Natural killer cell (primary cell): Measurements from ENCODE around the gene UQCRC1. TPM values are rescaled to one million over a fixed set of nuclear protein-coding genes. Genes with fewer than 3 reads are reported as not detected.

Source experiments
- ATAC-seq, 3 donors: fragments of 150-1000 bp in 2 of 3; fragments of 200-7000 bp in 1 of 3; cut with Tn5 transposase; 1 replicate in 1 of 3; 2 replicates in 2 of 3; pipeline ENCODE4 v1.10.0; 2021; ENCODE audit warnings: mild to moderate bottlenecking in 2 of 3, moderate library complexity in 2 of 3
- DNase-seq, 2 donors: peaks; one replicate each; pipeline versions ENCODE4 v3.0.0 to v3.0.0-alpha.2; 2013 to 2021; ENCODE audit warnings: mixed read lengths in 1 of 2
- H3K27ac ChIP-seq: one replicate; pipeline ENCODE4 v1.5.1; 2013; ENCODE audit warnings: mild to moderate bottlenecking, low read length
- H3K27me3 ChIP-seq: one replicate; pipeline ENCODE4 v1.6.1; 2013; ENCODE audit warnings: low read length; ENCODE audit not compliant: control insufficient read depth, insufficient read depth
- H3K36me3 ChIP-seq: one replicate; pipeline ENCODE4 v1.6.1; 2013; ENCODE audit warnings: low read length; ENCODE audit not compliant: control insufficient read depth, insufficient read depth
- H3K4me1 ChIP-seq: one replicate; pipeline ENCODE4 v1.6.1; 2013; ENCODE audit warnings: low read length; ENCODE audit not compliant: control insufficient read depth, insufficient read depth
- H3K4me3 ChIP-seq: one replicate; pipeline ENCODE4 v1.5.1; 2013; ENCODE audit warnings: low read length
- H3K9me3 ChIP-seq: one replicate; pipeline ENCODE4 v1.6.1; 2013; ENCODE audit warnings: low read length; ENCODE audit not compliant: control insufficient read depth, insufficient read depth
- H3K27ac Mint-ChIP-seq, 2 donors: one replicate each; pipeline ENCODE4 v1.8.0; 2022; ENCODE audit warnings: mild to moderate bottlenecking in 2 of 2, mixed read lengths in 2 of 2, moderate library complexity in 1 of 2
- H3K27me3 Mint-ChIP-seq, 2 donors: one replicate each; pipeline ENCODE4 v1.8.0; 2022; ENCODE audit warnings: low read depth in 2 of 2, mixed read lengths in 2 of 2
- H3K36me3 Mint-ChIP-seq: one replicate; pipeline ENCODE4 v1.8.0; 2022; ENCODE audit warnings: mixed read lengths
- H3K4me1 Mint-ChIP-seq, 2 donors: one replicate each; pipeline ENCODE4 v1.8.0; 2022; ENCODE audit warnings: mixed read lengths in 2 of 2
- H3K4me3 Mint-ChIP-seq: one replicate; pipeline ENCODE4 v1.8.0; 2022; ENCODE audit warnings: mild to moderate bottlenecking, moderate library complexity, mixed read lengths
- H3K9me3 Mint-ChIP-seq, 2 donors: one replicate each; pipeline ENCODE4 v1.8.0; 2022; ENCODE audit warnings: mixed read lengths in 2 of 2
- WGBS: methylation state at CpG from one replicate; pipeline ENCODE4 v1.1.7; 2013; ENCODE audit warnings: missing lambda C conversion rate; ENCODE audit not compliant: insufficient coverage; 5-methylcytosine and 5-hydroxymethylcytosine counted together
- intact Hi-C: fragments of 100-400 bp; cut with micrococcal nuclease; formaldehyde crosslinking; loops from one replicate; pipeline ENCODE4 v1.14.2; 2022
- total RNA-seq, 4 donors: library from RNA; stranded (reverse); fragments of 120-200 nt in 1 of 4; gene quantifications; one replicate each; pipeline versions ENCODE4 v1.2.3 to v1.2.4, GENCODE V29; 2013 to 2022
- TF ChIP-seq, protein P1 (sequence below): fragments of 200-600 bp; IDR thresholded peaks from one replicate; pipeline ENCODE4 v1.8.0; 2022; ENCODE audit warnings: antibody characterized with exemption

UQCRC1 gene
- total RNA-seq, 3 donors from 2014 or later (not counting 1 experiment from before 2014, with no cell fraction given) = 117 to 139 (median 124) TPM

DNA sequence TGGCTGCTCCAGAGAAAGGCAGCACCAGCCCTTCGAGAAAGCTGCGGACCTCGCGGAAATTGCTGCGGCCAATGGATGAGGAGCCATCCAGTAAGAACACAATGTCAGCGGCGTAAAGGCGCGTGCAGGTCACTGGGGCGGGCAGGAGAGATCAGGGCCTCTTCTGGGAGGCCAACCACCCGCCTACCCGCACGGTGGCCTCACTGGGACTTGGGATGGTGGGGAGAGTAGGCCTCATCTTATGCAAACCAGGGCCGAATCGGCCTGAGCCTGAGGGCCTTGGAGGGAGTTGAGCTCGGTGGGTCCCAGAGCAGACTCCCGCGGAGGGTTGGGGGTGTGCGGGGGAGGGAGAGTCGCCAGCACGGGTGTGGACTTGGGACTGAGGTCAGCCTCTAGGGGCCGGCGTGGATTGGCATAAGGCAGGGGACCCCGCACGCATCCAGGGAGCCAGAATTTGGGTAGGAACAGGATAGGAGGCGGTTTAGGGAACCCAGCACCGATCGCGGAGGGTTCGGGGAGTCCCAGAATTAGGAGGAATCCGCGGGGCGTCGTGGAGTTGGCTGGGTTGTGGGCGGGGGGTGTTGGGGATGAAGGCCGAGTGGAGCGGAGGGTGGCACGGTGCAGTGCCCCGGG is 14.9 kb downstream of the UQCRC1 start:
- H3K4me1 ChIP-seq = no peaks in the 10 kb centered on the region
- H3K36me3 ChIP-seq = peaks cover 12% of the 10 kb centered on the region
- H3K9me3 ChIP-seq = no peaks in the 10 kb centered on the region
- DNase-seq (no peak), ATAC-seq (no peak)
- intact Hi-C loops = no loop called here
- H3K27ac ChIP-seq = no peak overlapping the region
- Mint-ChIP-seq H3K36me3 (no peaks in the 10 kb centered on the region), H3K27me3 (peaks cover 12 to 25% of the 10 kb centered on the region in 2 donors), H3K9me3 (no peaks in the 10 kb centered on the region), H3K4me3 (no peak overlapping the region), H3K4me1 (peaks cover 0 to 18% of the 10 kb centered on the region in 2 donors), H3K27ac (no peak overlapping the region)
- H3K27me3 ChIP-seq = peaks cover 2% of the 10 kb centered on the region
- H3K4me3 ChIP-seq = no peak overlapping the region
- TF ChIP-seq, protein P1, sequence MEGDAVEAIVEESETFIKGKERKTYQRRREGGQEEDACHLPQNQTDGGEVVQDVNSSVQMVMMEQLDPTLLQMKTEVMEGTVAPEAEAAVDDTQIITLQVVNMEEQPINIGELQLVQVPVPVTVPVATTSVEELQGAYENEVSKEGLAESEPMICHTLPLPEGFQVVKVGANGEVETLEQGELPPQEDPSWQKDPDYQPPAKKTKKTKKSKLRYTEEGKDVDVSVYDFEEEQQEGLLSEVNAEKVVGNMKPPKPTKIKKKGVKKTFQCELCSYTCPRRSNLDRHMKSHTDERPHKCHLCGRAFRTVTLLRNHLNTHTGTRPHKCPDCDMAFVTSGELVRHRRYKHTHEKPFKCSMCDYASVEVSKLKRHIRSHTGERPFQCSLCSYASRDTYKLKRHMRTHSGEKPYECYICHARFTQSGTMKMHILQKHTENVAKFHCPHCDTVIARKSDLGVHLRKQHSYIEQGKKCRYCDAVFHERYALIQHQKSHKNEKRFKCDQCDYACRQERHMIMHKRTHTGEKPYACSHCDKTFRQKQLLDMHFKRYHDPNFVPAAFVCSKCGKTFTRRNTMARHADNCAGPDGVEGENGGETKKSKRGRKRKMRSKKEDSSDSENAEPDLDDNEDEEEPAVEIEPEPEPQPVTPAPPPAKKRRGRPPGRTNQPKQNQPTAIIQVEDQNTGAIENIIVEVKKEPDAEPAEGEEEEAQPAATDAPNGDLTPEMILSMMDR = no peak
- 34% methylated on average over 39 of the region's 39 CpGs for whole genome bisulfite sequencing

DNA sequence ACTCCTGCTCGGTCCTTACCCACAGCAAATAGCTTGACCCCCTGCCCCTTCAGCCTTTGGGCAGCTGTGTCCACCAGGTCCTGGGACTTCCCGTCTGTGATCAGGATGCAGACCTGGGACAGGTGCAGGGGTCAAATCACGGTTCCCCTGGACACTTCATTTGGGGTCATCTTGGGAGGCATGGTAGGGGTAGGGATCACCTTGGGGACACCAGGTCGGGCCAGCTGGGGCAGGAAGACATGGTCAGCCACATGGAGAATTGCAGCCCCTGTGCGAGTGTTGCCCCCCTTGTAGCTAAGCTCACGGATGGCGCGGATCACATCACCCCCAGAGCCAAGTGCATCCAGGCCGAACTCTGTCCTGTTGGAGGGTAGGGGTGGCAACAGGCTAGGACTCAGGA is 16.1 kb downstream of the UQCRC1 start:
- peaks cover 2% of the 10 kb centered on the region for H3K27me3 ChIP-seq
- no peaks in the 10 kb centered on the region for H3K4me1 ChIP-seq
- WGBS = 94% methylated on average over 9 of the region's 9 CpGs
- H3K27me3 Mint-ChIP-seq = peaks cover 22 to 33% of the 10 kb centered on the region in 2 donors
- no peak overlapping the region for H3K4me3 ChIP-seq
- H3K36me3 Mint-ChIP-seq = no peaks in the 10 kb centered on the region
- ATAC-seq (no peak), DNase-seq (no peak)
- TF ChIP-seq, protein P1 = no peak
- H3K27ac Mint-ChIP-seq = no peak overlapping the region
- H3K9me3 Mint-ChIP-seq = no peaks in the 10 kb centered on the region
- no peak overlapping the region for H3K27ac ChIP-seq
- H3K9me3 ChIP-seq = no peaks in the 10 kb centered on the region
- H3K4me3 Mint-ChIP-seq = no peak overlapping the region
- peaks cover 0 to 18% of the 10 kb centered on the region in 2 donors for H3K4me1 Mint-ChIP-seq
- peaks cover 1% of the 10 kb centered on the region for H3K36me3 ChIP-seq
- intact Hi-C loops = no loop called here

DNA sequence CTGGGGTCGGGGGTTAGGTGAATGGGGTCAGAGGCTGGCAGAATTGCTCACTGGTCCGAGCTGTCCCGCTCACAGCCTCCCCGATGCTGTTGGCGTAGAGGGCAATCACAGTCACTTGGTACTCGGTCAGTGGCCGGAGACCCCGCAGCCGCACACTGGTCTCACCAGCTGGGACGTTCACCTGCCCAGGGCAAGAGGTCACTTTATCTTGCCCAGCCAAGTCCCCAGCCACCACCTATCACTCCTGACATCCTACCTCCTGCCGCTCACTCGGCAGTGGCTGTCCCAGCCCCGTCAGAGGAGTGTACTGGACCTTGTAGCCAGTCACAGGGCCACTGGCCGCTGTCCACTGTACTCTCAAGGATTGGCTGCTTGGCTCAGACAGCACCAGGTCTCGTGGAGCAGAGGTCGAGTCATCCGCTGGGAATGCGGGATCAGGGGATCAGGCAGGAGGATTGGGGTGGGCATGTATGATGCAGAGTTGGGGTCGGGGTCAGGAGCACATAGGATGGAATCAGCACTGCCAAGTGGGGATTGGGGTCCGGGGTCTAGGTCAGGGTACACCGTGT is 16.8 kb downstream of the UQCRC1 start:
- Mint-ChIP-seq H3K9me3 (no peaks in the 10 kb centered on the region), H3K27me3 (peaks cover 25 to 33% of the 10 kb centered on the region in 2 donors), H3K36me3 (no peaks in the 10 kb centered on the region), H3K4me1 (peaks cover 0 to 17% of the 10 kb centered on the region in 2 donors), H3K4me3 (no peak overlapping the region), H3K27ac (no peak overlapping the region)
- no peak for ATAC-seq
- no peak for DNase-seq
- no peaks in the 10 kb centered on the region for H3K36me3 ChIP-seq
- peaks cover 2% of the 10 kb centered on the region for H3K27me3 ChIP-seq
- TF ChIP-seq, protein P1 = no peak
- 88% methylated on average over 21 of the region's 21 CpGs for WGBS
- H3K4me1 ChIP-seq = no peaks in the 10 kb centered on the region
- no peak overlapping the region for H3K4me3 ChIP-seq
- intact Hi-C loops = no loop called here
- H3K27ac ChIP-seq = no peak overlapping the region
- H3K9me3 ChIP-seq = no peaks in the 10 kb centered on the region
